ENCODE measurements around the gene SDK1.

Gene SDK1

DNA sequence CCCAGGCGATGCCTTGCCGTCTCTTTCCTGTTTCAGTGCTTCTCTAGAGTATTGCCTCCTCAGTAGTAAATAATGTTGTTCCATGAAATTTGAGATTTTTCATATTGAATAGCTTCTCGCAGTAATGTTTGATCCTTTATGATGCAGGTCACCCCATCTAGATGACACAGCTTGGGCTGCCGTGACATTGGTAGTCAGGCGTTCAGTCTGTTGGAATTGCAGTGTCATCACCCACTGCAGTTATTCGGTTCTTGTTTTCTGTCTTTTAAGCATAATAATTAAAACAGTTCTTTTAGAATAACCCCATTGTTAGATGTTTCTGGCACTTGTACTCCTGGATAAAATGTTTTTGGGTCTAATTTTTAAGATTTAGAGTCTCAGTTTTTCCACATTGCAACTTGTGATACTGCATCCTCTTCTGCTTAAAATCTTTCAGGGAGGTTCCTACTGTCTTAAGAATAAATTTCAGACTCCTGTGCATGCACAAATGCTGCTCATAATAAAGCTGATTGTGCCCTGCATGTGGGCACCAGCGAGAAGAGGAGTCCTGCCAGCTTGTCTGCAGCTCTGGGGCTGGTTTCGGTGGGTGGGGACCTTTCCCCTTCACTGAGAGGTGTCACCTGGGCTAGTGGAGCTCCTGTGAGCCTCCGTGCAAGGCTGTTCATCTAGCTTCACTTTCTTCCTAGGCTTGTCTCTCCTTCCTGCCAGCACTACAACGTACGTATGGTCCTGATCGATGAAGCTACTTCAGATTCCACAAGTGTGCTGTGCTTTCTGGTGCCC is 44.8 kb downstream of the SDK1 start:
- no peak for DNase-seq

DNA sequence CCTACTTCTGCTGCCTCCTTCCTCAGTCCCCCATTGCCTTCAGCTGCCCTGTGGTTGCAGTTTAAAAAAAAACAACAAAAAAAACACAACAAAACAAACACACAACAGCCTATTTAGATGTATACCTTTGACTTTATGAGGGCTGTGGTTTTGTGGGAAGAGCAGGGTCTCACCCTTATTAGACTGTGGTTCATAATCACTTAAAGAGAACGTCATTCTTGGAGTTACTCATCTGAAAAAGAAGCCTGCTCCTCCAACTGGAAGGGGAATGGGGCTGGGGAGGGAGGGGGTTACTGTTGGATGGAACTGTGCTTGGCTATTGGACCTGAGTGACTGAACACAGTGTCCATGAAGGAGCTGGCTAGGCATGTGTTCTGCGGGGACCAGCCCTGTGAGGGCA is 48.1 kb downstream of the SDK1 start:
- DNase-seq: no peak

DNA sequence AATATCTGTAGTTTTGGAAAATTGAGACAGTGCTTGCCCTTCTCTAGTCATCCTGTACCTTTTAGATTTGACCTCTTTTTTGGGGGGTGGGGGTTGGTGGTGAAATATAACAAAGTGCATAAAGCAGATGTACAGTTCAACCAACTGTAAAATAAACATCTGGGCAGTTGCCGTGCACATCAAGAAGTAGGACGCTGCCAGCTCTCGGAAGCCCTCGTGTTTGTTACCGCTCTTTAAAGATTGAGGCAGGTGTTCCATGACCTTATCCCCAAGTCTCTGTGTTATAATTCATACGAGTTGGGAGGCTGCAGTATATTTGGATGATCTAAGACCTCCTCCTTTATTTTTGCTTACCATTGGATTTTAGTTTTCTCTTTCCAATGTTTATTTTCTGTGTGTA is 55.1 kb downstream of the SDK1 start:
- DNase-seq: no peak

DNA sequence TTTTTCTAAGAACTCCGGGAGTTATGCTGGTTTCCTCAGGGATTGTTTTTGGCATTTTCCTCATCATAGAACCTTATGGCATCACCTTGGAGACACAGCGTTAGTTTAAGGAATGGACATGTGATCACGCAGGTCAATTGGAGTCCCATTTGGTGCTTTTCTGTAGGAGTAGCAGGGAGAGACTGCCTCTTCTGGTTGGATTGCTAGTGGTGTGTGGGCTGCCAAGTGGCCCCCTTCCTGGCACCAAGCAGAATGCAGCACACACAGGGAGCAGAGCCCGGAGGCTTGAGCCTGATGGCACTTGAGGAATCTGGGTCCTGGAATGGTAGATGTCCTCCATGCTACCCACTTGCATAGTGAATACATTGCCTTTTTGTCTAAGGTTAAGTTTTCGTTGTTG is 57.9 kb downstream of the SDK1 start:
- DNase-seq: no peak

DNA sequence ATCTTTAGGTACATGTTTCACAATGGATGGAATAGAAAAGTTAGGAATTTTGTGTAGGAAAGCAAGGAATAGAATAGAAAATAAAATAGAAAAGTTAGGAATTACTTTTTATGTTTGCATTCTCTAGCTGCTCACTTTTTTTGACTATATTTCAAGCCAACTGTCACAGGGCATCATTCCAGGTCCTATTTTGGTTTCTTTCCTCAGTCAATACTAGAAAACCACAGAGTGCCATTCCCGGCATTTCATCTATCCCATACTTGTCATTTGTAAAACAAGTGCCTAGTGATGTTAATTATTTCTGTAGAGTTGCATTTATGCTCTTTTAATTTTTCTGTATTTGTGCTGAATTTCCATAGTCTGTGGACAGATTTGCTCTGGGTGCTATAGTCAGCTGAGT is 66.2 kb downstream of the SDK1 start:
- DNase-seq: no peak

DNA sequence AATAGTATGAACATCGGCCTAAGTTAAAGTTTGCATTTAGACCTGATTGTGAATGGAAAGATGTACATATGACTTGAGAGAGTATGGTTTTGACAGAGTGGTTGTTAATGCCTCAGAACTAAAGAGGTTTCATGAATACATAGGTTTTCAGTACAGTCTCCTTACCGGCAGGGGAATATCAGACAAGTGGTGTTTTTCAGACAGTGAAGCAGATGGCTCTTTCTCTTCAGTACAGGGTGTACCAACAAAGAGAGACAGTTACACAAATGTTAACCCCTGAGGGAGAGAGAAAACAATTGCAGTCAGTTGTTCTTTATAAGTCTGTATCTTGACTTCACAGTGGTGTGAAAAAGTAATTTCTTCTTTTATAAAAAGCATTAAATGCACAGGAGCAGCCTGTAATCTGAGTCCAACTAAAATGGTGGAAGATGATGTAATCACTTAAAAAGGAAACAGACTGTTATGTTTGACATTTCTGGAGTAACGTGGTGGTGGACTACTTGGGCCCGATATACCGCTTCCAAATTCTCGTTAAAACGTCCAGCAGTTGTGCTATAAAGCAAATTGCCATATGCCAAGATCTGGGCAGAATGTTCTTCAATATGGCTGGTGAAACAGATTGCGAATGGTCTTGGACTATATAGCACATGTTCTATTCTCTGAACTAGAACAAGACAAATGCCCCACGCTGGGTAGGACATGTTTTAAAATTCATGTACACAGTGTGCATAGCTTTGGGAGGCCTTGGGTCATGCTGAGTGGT is 69.2 kb downstream of the SDK1 start:
- DNase-seq: no peak

DNA sequence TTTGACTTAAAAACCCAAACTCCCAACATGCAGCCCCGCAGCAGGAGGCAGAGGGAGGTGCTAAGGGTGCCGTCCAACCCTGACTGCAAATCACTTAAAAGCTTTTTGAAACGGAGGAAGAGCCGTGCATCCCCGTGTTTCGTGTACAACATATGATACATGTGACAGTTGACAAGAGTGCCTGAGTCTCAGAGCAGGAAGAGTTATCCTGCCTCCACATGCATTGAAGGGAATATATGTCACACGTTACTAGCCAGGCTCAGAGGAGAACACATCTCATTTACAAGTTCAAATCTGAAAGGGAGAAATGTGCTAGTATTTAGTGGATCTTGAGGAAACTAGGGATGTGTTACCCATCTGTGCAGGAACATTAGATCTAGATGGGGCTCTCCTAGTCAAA is 69.9 kb downstream of the SDK1 start:
- no peak for DNase-seq

DNA sequence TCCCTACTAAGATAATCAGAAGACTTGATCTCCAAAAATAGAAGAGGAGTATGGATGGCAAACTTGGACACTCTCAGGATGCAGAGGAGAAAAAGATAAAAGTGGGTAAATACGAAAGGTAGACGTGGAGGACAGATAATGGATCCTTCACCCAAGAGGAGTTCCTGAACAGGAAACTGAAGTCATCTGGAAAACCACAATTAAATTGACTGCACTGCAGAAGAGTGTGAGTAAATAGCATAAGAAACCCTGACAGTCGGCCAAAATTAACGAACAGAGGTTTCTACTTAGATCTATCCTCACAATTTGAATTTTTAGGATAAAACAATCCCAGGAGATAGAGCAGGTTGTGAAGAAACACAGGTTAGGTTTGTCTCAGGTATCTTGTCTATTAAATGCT is 70.5 kb downstream of the SDK1 start:
- no peak for DNase-seq

DNA sequence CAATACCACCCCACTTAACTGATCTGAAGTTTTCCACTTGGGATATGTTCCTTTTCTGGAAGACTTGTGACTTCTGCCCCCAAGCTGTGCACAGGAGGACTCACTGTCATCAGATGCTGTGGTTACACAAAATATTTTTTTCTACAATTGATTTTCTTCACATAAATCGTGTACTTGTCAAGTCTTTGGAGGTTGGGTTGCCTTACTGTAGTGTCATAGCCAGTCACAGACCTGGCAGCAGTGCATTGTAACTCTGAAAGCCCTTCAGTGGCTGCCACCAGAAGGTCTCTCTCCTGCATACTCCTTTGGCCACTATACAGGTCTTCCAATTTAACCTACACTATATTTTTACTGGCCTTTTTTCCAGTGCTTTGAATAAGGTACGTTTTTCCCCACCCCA is 73.2 kb downstream of the SDK1 start:
- no peak for DNase-seq

DNA sequence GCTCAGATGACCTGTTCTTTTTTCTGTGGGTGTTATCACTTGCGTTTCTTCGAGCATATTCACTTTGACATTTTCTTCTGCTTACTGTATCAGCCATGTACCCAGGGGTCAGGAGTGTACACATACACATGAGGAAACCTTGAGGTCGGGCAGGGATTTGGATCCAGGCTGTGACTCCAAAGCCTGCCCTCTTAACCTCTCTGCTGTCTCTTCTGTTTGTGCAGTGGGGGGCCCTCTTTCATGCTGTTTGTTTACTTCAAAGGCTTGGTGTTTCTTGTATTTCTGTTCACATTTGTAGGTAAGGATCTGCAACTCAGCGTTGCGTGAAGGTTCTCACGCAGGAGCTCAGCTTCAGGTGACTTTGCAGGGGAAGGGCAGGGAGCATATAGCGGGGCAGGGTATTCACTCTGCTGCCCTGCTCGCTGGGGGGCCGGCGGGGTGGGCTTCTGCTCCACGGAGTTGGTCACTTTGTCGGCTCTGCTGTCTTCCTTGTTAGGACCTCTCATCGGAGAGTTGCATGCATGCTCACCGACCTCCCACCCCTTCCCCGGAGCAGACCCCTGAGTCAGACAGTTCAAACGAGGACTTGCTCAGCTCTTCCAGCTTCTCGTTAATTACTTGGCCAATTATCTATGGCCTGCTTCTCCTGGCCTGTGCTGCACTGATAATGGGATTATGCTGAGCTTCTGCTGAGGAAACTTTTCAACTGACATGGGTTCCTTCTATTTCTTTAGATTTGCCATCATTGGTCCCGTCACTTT is 77.5 kb downstream of the SDK1 start:
- DNase-seq: no peak

DNA sequence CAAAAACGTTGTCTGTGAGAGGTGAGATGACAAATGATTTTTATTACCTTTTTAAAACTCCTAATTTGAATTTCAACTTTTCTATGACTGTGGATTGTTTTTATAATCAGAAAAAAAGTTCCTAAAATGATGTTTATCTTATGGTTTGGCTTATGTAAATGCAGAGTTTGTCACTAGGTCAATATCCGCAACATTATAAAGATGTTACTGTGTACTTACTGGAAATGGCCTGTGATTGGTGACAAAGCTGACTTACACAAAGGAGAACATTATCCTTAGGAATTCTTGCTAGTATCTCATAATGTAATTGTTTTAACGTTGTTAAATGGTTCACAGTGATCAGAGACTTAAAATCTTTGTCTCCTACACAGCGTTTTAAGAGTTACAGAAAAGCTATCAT is 79.0 kb downstream of the SDK1 start:
- no peak for DNase-seq

DNA sequence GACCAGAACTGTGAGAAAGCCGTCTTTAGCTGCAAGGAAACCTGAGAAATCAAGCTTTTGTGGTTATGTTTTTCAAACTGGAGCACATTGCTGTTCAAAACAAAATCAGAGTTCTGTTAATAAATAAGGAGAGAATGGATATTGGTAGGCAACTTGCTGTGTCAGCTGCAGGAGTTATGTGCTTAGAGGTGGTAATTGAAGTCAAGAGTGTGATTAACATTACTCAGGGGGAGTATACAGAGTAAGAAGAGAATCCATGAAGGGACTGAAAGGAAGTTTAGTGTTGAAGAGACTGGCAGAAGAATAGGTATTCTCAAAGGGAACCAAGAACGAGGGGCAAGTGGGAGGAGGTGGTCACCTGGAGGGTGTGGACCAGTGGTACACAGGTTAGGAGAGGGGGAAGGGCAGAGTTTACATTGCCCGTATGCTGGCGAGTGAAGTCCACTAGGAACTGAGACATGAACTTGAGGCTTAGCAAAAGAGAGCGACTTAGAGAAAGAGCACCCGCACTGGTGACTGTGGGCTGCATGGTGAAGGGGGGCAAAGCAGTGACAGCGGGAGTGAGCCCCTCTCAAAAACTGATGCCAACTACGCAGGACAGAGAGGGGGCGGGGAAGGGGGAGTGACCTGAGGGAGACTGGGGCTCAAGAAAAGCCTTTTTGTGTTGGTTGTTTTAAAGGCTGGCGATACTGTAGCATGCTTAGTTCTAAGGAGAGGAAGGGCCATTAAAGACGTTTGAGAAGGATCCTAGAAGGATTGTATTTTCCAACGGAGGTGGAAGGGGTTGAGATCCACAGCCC is 80.0 kb downstream of the SDK1 start:
- DNase-seq: no peak

DNA sequence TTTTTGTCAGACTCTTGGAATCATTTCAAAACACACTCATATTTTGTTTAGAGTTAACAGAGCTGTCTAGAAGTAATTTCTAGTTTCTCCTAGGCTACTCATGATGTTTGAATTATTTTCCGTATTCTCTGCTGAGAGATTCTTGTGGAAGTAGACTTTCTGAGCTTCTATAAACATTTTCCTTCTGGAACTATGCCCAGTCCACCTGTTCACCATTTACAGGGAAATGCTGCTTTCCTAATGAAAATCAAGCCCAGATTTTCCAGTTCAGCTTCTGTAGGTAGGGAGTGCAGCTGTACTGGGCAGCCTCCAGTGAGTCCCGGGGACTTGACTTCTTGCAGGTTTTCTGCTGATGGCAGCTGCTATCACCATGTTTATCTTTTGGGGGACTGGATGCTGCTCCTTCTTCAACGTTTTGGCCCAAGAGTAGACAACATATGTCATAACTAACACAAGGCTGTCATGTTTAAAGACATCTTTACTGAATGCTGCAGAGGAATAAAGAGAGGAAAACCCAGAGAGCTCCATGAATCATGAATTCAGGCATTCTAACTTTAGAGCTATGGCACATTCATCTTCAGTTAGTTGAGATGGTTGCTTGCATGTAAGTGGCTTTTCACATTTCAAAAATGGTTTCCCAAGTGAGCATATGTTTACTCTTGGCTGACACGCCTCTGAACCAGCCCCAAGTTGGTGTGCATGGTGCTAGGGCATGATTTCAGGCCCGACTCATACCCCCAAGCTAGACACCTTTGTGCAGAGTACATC is 85.6 kb downstream of the SDK1 start:
- no peak for DNase-seq

DNA sequence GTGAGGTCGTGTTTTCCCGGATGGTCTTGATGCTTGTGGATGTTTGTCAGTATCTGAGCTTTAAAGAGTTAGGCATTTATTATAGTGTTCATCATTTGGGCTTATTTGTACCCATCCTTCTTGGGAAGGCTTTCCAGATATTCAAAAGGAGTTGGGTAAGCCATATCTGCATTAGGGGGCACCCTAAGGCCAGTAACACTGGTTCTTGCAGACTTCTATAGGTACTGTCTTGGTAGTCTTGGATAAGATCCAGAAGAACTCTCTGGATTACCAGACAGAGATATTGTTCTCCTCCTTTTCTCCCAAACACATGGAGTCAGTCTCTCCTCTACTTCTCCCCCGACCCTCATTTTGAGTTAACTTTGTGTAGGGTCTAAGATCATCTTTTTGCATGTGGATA is 92.8 kb downstream of the SDK1 start:
- DNase-seq: no peak

DNA sequence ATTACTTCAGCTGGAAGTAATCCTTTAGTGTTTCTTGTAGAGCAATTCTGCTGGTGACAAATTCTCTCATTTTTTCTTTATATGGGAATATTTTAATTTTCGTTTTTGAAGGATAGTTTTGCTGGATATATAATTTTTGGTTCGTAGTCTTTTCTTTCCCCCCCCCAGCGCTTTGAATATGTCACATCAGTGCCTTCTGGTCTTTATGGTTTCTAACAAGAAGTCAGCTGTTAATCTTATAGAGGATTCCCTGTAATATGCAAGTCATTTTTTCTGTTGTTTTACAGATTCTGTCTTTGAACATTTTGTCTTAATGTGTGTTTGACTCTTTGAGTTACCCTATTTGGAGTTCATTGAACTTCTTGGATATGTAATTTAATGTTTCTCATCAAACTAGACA is 96.3 kb downstream of the SDK1 start:
- DNase-seq: no peak

DNA sequence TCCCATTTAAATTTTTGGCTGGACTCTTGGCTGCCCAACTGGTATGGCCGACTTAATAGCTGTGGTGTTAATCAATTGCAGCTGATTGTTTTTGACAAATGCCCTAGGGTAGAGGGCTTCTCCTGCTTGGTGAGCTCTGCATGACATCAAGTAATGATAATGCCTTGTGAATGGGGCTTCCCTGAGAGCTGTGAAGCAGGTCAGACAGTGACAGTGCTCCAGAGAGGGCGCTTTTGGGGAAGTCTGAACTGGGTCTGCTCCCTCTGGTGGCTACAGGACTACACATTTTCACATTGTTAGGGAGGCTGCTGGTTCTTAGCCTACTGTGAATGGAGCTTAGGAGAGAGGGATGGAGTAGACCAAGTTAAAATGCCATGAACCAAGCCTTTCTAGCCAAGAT is 98.8 kb downstream of the SDK1 start:
- DNase-seq: no peak

DNA sequence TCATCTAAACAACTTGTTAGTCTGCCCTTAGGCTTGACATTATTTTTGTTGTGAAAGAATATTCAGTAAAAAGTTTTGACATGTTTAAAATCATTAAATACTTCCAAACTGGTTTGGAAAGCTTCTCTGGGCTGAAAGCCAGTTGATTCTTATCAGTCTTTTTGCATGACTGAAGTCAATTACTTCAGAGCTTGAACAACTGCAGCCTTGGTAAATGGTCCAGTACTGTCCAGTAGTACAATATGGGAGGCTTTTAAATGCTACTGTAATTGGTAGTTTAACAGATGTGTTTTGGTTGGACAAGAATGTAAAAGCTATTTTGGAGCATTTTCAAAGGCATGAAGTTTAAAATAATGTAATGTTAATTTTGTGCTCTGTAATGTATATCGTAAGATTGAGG is 103.4 kb downstream of the SDK1 start:
- no peak for DNase-seq

DNA sequence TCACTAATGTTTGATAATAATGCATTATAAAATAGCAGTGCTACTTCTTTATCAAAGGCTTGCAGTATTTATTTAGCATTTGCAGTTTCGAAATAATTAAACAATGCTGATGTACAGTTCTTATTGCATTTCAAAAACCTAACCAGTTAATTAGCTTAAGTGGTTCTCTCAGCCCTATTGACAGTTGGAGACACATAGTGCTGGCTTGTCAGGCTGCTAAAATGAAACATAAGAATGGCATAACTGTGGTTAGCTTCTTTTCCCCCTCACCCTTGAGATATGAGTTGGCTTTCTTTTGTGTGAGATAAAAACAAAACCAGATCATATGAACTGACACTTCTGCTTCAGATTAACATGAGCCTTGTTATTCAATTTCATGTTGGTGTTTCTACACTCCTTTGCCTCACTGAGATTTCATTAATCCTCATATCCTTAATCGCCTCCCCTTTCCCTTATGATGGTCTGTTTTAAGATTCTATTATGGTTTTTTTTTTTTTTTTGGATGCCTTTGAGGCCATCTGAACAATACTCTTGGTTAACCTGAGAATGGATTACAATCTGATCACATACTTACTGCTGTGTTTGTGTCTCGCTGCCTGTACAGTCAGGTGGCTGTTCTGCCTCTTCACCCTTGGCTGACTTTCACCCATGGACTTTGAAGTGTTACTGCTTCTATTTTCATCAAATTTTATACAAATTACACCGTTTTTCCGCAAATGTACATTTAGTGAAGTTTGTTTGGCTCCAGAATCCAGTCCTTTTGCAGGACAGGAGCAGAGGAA is 108.0 kb downstream of the SDK1 start:
- DNase-seq: no peak

DNA sequence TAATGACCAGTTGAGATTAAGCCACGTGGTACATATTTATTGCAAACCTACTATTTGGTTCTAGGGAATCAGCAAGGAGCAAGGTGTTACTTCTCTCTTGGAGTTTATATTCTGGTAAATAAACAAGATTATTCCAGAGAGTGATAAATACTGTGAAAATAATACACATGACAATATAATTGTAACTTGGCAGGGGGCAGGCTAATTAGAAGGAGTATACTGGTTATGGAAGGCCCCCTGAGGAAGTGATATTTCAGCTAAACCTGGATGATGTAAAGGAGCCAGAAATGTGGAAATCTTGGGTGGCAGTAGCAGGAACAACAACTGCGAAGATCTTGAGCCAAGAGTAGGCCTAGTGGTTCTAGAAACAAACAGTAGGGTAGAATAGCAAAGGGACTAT is 111.8 kb downstream of the SDK1 start:
- DNase-seq: no peak

DNA sequence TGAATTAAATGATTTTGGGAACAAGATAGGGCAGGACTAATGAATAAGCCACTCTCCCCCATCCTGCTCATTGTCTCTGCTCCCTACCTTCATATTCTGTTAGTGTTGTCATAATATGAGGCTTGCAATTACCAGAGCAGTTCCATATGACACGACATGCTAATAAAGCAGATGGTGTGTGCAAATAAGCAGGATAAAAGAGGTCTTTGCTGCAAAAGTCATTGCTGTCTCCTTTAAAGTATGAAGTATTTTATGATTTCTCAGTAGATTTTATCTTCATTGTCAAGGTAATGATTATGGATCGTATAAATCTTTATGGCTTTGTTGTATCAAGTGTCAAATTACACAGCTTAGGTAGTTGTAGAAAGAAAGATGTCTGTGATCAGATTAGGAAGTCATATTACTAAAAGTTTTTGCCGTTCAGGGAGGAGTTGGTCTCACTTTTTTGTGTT is 114.8 kb downstream of the SDK1 start:
- DNase-seq: no peak

DNA sequence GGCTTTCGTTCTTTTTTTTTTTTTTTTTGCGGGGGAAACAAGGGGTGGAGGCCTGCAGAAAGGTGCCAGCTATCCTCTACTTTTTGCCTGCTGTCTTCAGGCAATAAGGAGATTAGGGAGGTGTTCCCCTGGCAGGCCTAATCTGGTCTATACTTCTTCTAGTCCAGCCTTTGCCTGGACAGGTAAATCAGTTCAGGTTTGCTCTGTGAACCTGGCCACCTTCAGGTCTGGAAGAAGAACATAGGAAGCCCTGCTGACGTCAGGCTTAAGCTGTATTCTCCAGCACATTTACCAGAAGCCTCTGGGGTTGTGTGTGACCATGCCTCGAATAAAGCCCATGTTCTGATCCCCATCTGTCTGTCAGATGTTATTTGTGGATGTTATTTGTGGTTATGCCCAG is 115.4 kb downstream of the SDK1 start:
- DNase-seq: no peak

Measured in femur (tissue), 1 donor.